Measurements from ENCODE around the gene CNPY4. TPM values are rescaled to one million over a fixed set of nuclear protein-coding genes. Genes with fewer than 3 reads are reported as not detected.
"Not testable (repeated sequence)": the region's sequence is repeated elsewhere in the genome, so short reads cannot be mapped to it uniquely, and the experiment has no call there.

CNPY4 gene
- total RNA-seq, 1 donor: 40.2 TPM

GRCh38 chr7:100126239-100126930 is 7.0 kb downstream of the CNPY4 start:
- H3K4me3 ChIP-seq (ENCODE audit: low read depth, low read length): peak overlapping the region; percentile 74
- no peak for DNase-seq (ENCODE audit: low read depth)
- TF ChIP-seq, protein P1, sequence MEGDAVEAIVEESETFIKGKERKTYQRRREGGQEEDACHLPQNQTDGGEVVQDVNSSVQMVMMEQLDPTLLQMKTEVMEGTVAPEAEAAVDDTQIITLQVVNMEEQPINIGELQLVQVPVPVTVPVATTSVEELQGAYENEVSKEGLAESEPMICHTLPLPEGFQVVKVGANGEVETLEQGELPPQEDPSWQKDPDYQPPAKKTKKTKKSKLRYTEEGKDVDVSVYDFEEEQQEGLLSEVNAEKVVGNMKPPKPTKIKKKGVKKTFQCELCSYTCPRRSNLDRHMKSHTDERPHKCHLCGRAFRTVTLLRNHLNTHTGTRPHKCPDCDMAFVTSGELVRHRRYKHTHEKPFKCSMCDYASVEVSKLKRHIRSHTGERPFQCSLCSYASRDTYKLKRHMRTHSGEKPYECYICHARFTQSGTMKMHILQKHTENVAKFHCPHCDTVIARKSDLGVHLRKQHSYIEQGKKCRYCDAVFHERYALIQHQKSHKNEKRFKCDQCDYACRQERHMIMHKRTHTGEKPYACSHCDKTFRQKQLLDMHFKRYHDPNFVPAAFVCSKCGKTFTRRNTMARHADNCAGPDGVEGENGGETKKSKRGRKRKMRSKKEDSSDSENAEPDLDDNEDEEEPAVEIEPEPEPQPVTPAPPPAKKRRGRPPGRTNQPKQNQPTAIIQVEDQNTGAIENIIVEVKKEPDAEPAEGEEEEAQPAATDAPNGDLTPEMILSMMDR (IDR thresholded peaks at IDR 0.05; ENCODE audit: insufficient read depth, low read depth, low read length): no peak

DNA sequence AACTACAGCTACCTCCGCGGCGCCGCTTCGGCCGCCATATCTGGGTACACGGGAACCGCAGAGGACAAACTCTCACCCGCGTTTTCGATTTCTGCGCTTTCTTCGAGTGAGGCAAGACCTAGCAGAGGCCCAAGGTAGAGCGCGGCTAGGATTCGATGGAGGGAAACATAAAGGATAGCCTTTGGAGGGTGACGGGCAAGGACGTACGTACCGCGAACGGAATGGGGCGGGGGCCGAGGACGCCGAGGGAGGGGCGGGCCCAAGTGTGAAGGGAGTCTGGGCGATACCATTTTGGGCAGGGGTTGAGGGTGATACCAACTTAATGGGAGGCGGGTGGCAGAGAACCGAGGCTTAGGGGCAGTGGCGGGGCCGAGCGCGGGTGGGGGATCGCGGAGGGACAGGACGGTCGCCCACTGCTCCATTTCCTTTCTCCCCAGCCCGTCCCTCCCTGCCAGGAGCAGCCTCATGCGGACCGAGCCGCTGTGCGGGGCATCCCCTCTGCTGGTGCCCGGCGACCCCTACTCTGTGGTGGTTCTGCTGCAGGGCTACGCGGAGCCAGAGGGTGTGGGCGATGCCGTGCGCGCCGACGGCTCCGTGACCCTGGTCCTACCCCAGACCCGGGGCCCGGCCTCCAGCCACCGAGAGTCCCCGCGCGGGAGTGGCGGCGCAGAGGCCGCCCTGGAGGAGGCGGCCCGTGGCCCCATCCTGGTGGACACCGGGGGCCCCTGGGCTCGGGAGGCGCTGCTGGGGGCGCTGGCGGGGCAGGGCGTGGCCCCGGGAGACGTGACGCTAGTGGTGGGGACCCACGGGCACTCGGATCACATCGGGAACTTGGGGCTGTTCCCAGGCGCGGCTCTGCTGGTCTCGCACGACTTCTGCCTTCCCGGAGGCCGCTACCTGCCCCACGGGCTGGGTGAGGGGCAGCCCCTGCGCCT is 7.8 kb downstream of the CNPY4 start, which contains the start of gene MBLAC1:
TSS of gene MBLAC1 (plus strand) at position 37 of the 935 bp plus-strand sequence. CDS start at position 466, 429 bp downstream.
- H3K4me3 ChIP-seq (ENCODE audit: low read depth, low read length): peak within 1 kb of the TSS; percentile 74
- peak; percentile 94 for DNase-seq (ENCODE audit: low read depth)
- TF ChIP-seq, protein P1 (IDR thresholded peaks at IDR 0.05; ENCODE audit: insufficient read depth, low read depth, low read length): no peak

DNA sequence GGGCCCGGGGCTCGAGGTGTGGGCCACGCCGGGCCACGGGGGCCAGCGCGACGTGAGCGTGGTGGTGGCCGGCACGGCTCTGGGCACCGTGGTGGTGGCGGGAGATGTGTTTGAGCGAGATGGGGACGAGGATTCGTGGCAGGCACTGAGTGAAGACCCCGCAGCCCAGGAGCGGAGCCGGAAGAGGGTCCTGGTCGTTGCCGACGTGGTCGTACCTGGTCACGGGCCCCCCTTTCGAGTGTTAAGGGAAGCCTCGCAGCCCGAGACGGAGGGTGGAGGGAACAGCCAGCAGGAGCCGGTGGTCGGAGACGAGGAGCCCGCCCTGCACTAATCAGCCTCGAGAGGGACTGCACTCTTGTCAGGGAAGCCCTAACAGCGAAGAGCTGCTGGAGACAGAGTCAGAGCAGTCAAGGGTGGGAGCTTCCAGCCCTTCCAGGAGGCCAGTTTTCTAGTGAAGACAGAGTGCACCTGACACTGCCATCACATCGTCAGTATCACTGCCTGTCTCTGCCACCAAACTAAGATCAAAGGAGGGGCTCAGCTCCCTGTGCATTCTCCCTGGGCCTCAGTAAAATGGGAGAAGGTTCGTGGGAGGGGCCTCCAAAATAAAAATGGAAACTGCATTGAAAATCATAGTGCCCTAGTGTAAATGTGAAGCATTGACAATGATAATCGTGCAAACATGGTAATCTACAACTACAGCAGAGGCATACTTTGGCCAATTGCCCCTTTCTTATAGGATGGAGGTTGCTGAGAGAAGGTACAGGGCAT is 8.6 kb downstream of the CNPY4 start:
- DNase-seq (ENCODE audit: low read depth): peak; percentile 20
- H3K4me3 ChIP-seq (ENCODE audit: low read depth, low read length): peak overlapping the region; percentile 74
- TF ChIP-seq, protein P1 (IDR thresholded peaks at IDR 0.05; ENCODE audit: insufficient read depth, low read depth, low read length): no peak

GRCh38 chr7:100128637-100128963 is 9.2 kb downstream of the CNPY4 start:
- H3K4me3 ChIP-seq (ENCODE audit: low read depth, low read length): no peak overlapping the region
- DNase-seq (ENCODE audit: low read depth): no peak
- TF ChIP-seq, protein P1 (IDR thresholded peaks at IDR 0.05; ENCODE audit: insufficient read depth, low read depth, low read length): no peak

DNA sequence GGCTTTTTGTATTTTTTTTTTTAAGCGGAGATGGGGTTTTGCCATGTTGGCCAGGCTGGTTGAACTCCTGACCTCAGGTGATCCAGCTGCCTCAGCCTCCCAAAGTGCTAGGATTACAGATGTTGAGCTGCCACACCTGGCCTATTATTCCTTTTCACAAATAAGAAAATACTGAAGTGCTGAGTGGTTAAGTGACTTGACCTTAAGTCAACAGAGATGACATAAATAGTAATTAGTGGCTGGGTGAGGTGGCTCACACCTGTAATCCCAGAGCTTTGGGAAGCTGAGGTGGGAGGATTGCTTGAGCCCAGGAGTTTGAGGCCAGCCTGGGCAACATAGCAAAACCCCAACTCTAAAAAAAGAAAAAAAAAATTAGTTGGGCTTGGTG is 10.8 kb downstream of the CNPY4 start:
- H3K4me3 ChIP-seq (ENCODE audit: low read depth, low read length); DNase-seq (ENCODE audit: low read depth): not testable (repeated sequence)

DNA sequence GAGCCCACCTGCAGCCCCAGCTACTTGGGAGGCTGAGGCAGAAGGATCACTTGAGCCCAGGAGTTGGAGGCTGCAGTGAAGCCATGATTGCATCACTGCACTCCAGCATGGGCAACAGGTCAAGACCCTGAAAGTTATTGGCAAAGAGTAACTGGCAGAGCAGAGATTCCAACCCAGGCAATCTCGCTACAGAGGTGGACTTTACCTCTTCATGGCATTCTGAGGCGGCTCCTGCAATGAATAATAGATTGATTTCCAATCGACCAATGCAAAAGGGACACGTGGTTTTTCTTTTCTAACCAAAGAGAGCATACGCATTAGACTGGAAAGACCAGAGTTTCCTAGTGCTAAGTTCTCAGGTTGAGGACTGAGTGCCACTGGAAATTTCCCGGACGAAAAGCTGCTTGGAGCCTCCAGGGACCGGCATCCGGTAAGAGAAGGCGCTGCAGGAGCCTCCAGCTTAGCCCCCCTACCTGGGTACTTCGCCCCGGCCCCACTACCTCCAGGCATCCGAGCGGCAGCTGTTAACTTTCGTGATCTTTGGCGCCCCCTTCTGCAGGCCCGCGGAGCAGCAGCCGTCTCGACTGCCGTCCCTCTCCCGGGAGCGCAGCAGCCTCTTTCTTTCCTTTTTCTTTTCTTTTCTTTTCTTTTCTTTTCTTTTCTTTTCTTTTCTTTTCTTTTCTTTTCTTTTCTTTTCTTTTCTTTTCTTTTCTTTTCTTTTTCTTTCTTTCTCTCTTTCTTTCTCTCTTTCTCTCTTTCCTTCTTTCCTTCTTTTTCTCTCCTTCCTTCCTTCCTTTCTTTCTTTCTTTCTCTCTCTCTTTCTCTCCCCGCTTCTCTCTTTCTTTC is 11.4 kb downstream of the CNPY4 start:
- TF ChIP-seq, protein P1 (IDR thresholded peaks at IDR 0.05; ENCODE audit: insufficient read depth, low read depth, low read length): peak; percentile 76
- peak; percentile 56 for DNase-seq (ENCODE audit: low read depth)
- no peak overlapping the region for H3K4me3 ChIP-seq (ENCODE audit: low read depth, low read length)
